SK-N-SH (cell line): ENCODE results near the gene TTC7B. TPM values are rescaled to one million over a fixed set of nuclear protein-coding genes. Genes with fewer than 3 reads are reported as not detected.

ENCODE experiments used
- CTCF ChIA-PET: fragments of 300-600, 350-600 bp; formaldehyde crosslinking; extraction: SDS; loops from one replicate; lab custom pipeline; 2021; lab: Yijun Ruan, JAX
- POLR2A ChIA-PET: fragments of 350-600 bp; sonication (Branson Sonifier 250); formaldehyde crosslinking; extraction: SDS; loops from one replicate; lab custom pipeline; 2020; ENCODE audit warnings: antibody characterized with exemption, inconsistent platforms; lab: Yijun Ruan, JAX
- DNase-seq: peaks from one replicate; pipeline ENCODE4 v3.0.0; 2012
- H2AFZ ChIP-seq: fragments of 200-600 bp; sonication (generic); 2 replicates; pipeline ENCODE4 v1.8.1; 2016; ENCODE audit warnings: antibody characterized with exemption, mild to moderate bottlenecking, low read depth
- H3F3A ChIP-seq: fragments of 200-600 bp; sonication (generic); replicated peaks from 2 replicates; pipeline ENCODE3; 2016; ENCODE audit warnings: antibody characterized with exemption, mild to moderate bottlenecking; ENCODE audit not compliant: insufficient read depth
- H3K27ac ChIP-seq, 2 experiments: fragments of 200-500 bp in 1 of 2; fragments of 200-600 bp in 1 of 2; sonication (Bioruptor generic) in 1 of 2; sonication (generic), shearing (Covaris generic) in 1 of 2; 2 replicates each; pipeline versions ENCODE4 v1.5.1 to v1.6.1; 2014 to 2016; ENCODE audit warnings: low read depth in 2 of 2, inconsistent platforms in 1 of 2, low read length in 1 of 2, mild to moderate bottlenecking in 1 of 2, mixed read lengths in 1 of 2
- H3K27me3 ChIP-seq: fragments of 200-600 bp; sonication (generic), shearing (Covaris generic); 2 replicates; pipeline ENCODE4 v1.6.1; 2016; ENCODE audit warnings: mixed run types; ENCODE audit not compliant: insufficient read depth
- H3K36me3 ChIP-seq, 2 experiments: fragments of 200-500 bp in 1 of 2; fragments of 200-600 bp in 1 of 2; sonication (Bioruptor generic) in 1 of 2; sonication (generic) in 1 of 2; replicated peaks in 1 of 2; 2 replicates each; pipeline versions ENCODE3 to v1.5.1; 2014 to 2016; ENCODE audit warnings: low read length in 1 of 2, mild to moderate bottlenecking in 1 of 2; ENCODE audit not compliant: insufficient read depth in 2 of 2, control insufficient read depth in 1 of 2
- H3K4me1 ChIP-seq, 2 experiments: fragments of 200-500 bp in 1 of 2; fragments of 200-600 bp in 1 of 2; sonication (Bioruptor generic) in 1 of 2; sonication (generic), shearing (Covaris generic) in 1 of 2; 2 replicates each; pipeline versions ENCODE4 v1.5.1 to v1.6.1; 2014 to 2016; ENCODE audit warnings: low read depth in 1 of 2, low read length in 1 of 2, mixed run types in 1 of 2; ENCODE audit not compliant: insufficient read depth in 2 of 2, control insufficient read depth in 1 of 2
- H3K4me2 ChIP-seq: fragments of 200-600 bp; sonication (generic), shearing (Covaris generic); 2 replicates; pipeline ENCODE4 v1.6.1; 2017; ENCODE audit warnings: mixed run types
- H3K4me3 ChIP-seq, 2 experiments: fragments of 200-500 bp in 1 of 2; fragments of 200-600 bp in 1 of 2; sonication (Bioruptor generic) in 1 of 2; sonication (generic), shearing (Covaris generic) in 1 of 2; 2 replicates each; pipeline versions ENCODE4 v1.5.1 to v1.8.1; 2014 to 2016; ENCODE audit warnings: low read depth in 2 of 2, inconsistent platforms in 1 of 2, low read length in 1 of 2, mild to moderate bottlenecking in 1 of 2, mixed read lengths in 1 of 2, moderate library complexity in 1 of 2
- H3K79me2 ChIP-seq: fragments of 200-600 bp; sonication (generic); 2 replicates; pipeline ENCODE4 v1.8.1; 2017; ENCODE audit warnings: mild to moderate bottlenecking; ENCODE audit not compliant: insufficient read depth
- H3K9ac ChIP-seq: fragments of 200-600 bp; sonication (generic); 2 replicates; pipeline ENCODE4 v1.6.1; 2017; ENCODE audit warnings: mixed run types
- H3K9me2 ChIP-seq: fragments of 200-600 bp; sonication (generic); 2 replicates; pipeline ENCODE4 v1.6.1; 2017; ENCODE audit warnings: mixed run types
- H3K9me3 ChIP-seq: fragments of 200-600 bp; sonication (generic); 2 replicates; pipeline ENCODE4 v1.6.1; 2017; ENCODE audit warnings: mixed run types, mild to moderate bottlenecking, moderate library complexity
- H4K20me1 ChIP-seq: fragments of 200-600 bp; sonication (generic); 2 replicates; pipeline ENCODE4 v1.6.1; 2017; ENCODE audit warnings: mild to moderate bottlenecking, mixed run types; ENCODE audit not compliant: insufficient read depth
- CHD2 ChIP-seq: fragments of 150-350 bp; IDR thresholded peaks from 2 replicates; pipeline ENCODE4 v1.6.1; 2018; ENCODE audit warnings: low read length; ENCODE audit not compliant: partially characterized antibody
- EP300 ChIP-seq, 2 experiments: IDR thresholded peaks; 2 replicates each; pipeline versions ENCODE4 v1.4.0 to v1.6.1; 2012; ENCODE audit warnings: borderline replicate concordance in 1 of 2, low read depth in 1 of 2, low read length in 1 of 2
- EZH2phosphoT487 ChIP-seq: fragments of 200-600 bp; sonication (generic); IDR thresholded peaks from 2 replicates; pipeline ENCODE4 v1.6.1; 2017; ENCODE audit warnings: low read depth, mixed run types, mild to moderate bottlenecking, antibody characterized with exemption, moderate library complexity, borderline replicate concordance
- FOXJ3 ChIP-seq: sonication (generic); formaldehyde crosslinking; IDR thresholded peaks from 2 replicates; pipeline ENCODE4 v1.5.1; 2020; ENCODE audit warnings: mild to moderate bottlenecking, missing genetic modification reagents
- GABPA ChIP-seq: IDR thresholded peaks from 2 replicates; pipeline ENCODE4 v1.4.0; 2012; ENCODE audit warnings: low read depth, mild to moderate bottlenecking
- GATA2 ChIP-seq: sonication (generic); formaldehyde crosslinking; IDR thresholded peaks from 2 replicates; pipeline ENCODE4 v1.5.0; 2020; ENCODE audit warnings: mild to moderate bottlenecking, missing genetic modification reagents
- POLR2AphosphoS5 ChIP-seq: IDR thresholded peaks from 2 replicates; pipeline ENCODE4 v1.6.1; 2012; ENCODE audit warnings: low read depth, low read length
- TCF12 ChIP-seq: IDR thresholded peaks from 2 replicates; pipeline ENCODE4 v1.4.0; 2012
- USF1 ChIP-seq: IDR thresholded peaks from 2 replicates; pipeline ENCODE4 v1.4.0; 2012; ENCODE audit warnings: low read depth, borderline replicate concordance
- WGBS: methylation state at CpG from one replicate; pipeline ENCODE4 v1.1.6; 2017; ENCODE audit warnings: low lambda C conversion rate; 5-methylcytosine and 5-hydroxymethylcytosine counted together
- polyA plus RNA-seq, 3 experiments: library from polyadenylated mRNA; depleted of rRNA; stranded (reverse); fragments of >200 nt; gene quantifications; 2 replicates each; pipeline ENCODE4 v1.2.3, GENCODE V29; 2012
- TF ChIP-seq, protein P1 (sequence below): fragments of 150-350 bp; IDR thresholded peaks from 2 replicates; pipeline ENCODE4 v1.6.1; 2016; ENCODE audit warnings: mild to moderate bottlenecking, low read depth, low read length
- TF ChIP-seq, protein P2 (sequence below): IDR thresholded peaks from 2 replicates; pipeline ENCODE4 v1.4.0; 2012; ENCODE audit warnings: low read depth

The TTC7B gene
- polyA plus RNA-seq, 1 of the 3 experiments (the other 2 are of a cell fraction), result 43.1 TPM

DNA sequence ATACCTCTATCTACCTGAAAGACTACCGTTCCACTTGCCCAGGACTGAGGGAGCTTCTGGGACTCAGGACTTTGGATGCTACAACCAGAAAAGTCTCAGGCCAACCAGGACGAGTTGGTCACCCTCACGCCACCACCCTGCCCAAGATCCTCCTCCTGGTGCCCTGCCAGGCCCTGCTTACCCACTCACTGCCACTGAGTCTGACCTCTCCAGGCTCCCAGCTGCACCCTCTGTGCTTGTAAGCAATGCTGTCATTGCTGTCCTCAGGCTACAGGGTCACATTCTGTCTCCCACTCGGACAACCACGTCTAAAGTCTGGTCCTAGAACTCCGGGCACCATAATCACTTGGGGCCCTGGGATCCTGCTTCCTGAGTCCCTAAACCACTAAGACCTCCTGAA is 9.2 kb downstream of the TTC7B start:
- no peaks in the 10 kb centered on the region for H3F3A ChIP-seq
- no peak overlapping the region for H3K27ac ChIP-seq
- no peaks in the 10 kb centered on the region for H3K27me3 ChIP-seq
- no peaks in the 10 kb centered on the region for H3K9me3 ChIP-seq
- no peak for DNase-seq
- H3K4me2 ChIP-seq, result no peak overlapping the region
- H3K4me1 ChIP-seq, result peaks cover 8 to 24% of the 10 kb centered on the region in 2 experiments; a peak in 2 of 4 replicates
- no peaks in the 10 kb centered on the region for H4K20me1 ChIP-seq
- H3K4me3 ChIP-seq, result no peak overlapping the region
- no peak overlapping the region for H3K9ac ChIP-seq
- no peaks in the 10 kb centered on the region for H3K9me2 ChIP-seq
- POLR2A ChIA-PET, result interaction anchor here (1.8 kb wide), 1 partner anchor 11 kb away, joined by 4 read pairs; no protein-coding TSS in a partner anchor
- CTCF ChIA-PET, result no interaction called here
- TF ChIP-seq, protein P1, sequence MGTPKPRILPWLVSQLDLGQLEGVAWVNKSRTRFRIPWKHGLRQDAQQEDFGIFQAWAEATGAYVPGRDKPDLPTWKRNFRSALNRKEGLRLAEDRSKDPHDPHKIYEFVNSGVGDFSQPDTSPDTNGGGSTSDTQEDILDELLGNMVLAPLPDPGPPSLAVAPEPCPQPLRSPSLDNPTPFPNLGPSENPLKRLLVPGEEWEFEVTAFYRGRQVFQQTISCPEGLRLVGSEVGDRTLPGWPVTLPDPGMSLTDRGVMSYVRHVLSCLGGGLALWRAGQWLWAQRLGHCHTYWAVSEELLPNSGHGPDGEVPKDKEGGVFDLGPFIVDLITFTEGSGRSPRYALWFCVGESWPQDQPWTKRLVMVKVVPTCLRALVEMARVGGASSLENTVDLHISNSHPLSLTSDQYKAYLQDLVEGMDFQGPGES, result no peak
- TF ChIP-seq USF1, result no peak
- TF ChIP-seq, protein P2, sequence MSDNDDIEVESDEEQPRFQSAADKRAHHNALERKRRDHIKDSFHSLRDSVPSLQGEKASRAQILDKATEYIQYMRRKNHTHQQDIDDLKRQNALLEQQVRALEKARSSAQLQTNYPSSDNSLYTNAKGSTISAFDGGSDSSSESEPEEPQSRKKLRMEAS, result no peak
- no peak for TF ChIP-seq TCF12
- no peak for TF ChIP-seq GATA2 (CRISPR knock-in tag)
- no peak for TF ChIP-seq POLR2AphosphoS5
- TF ChIP-seq CHD2, result no peak
- 95% methylated on average over 6 of the region's 6 CpGs for WGBS
- no peaks in the 10 kb centered on the region for H3K36me3 ChIP-seq
- H3K79me2 ChIP-seq, result peaks cover 71% of the 10 kb centered on the region
- H2AFZ ChIP-seq, result no peak overlapping the region

GRCh38 chr14:90805662-90806540 is 10.3 kb downstream of the TTC7B start:
- POLR2A ChIA-PET, result interaction anchor here (1.8 kb wide), 1 partner anchor 10 kb away, joined by 4 read pairs; no protein-coding TSS in a partner anchor
- peaks cover 8 to 24% of the 10 kb centered on the region in 2 experiments; a peak in 2 of 4 replicates for H3K4me1 ChIP-seq
- CTCF ChIA-PET, result interaction anchor here (0.8 to 2.4 kb wide), 5 partner anchors 10 to 504 kb away, joined by 3 to 7 read pairs (median 3); no protein-coding TSS in a partner anchor

More at GRCh38 chr14:90805662-90806540, 10.3 kb downstream of the TTC7B start:
- Histone ChIP-seq H3K9me3 (no peaks in the 10 kb centered on the region), H3K4me2 (no peak overlapping the region), H3K27ac (no peak overlapping the region), H3K79me2 (peaks cover 78% of the 10 kb centered on the region), H3K4me3 (no peak overlapping the region), H3K9ac (no peak overlapping the region), H3F3A (no peaks in the 10 kb centered on the region), H4K20me1 (no peaks in the 10 kb centered on the region), H3K27me3 (no peaks in the 10 kb centered on the region), H3K9me2 (no peaks in the 10 kb centered on the region), H3K36me3 (no peaks in the 10 kb centered on the region), H2AFZ (no peak overlapping the region)
- 89% methylated on average over 14 of the region's 21 CpGs for WGBS
- TF ChIP-seq FOXJ3, result no peak
- no peak for TF ChIP-seq EP300 (IDR thresholded peaks at IDR 0.05; ENCODE audit: borderline replicate concordance in 1 of 2, low read depth in 1 of 2, low read length in 1 of 2)
- no peak for TF ChIP-seq EZH2phosphoT487
- no peak for TF ChIP-seq POLR2AphosphoS5
- TF ChIP-seq GABPA, result no peak
- TF ChIP-seq TCF12, result no peak
- TF ChIP-seq USF1, result no peak
- no peak for DNase-seq
